ENCODE data around the gene CRABP1. TPM values are rescaled to one million over a fixed set of nuclear protein-coding genes. Genes with fewer than 3 reads are reported as not detected.

CRABP1 gene
- polyA plus RNA-seq, 3 donors, result not detected

- no peaks in the 10 kb centered on the region for H3K79me2 ChIP-seq (ENCODE audit: insufficient read depth, low read length)
- H3K36me3 Mint-ChIP-seq, result no peaks in the 10 kb centered on the region
- intact Hi-C loops (cut with micrococcal nuclease), result no loop called here
Measured at GRCh38 chr15:78368651-78369050, 28.5 kb downstream of the CRABP1 start.

GRCh38 chr15:78369161-78369560 is 29.0 kb downstream of the CRABP1 start:
- DNase-seq, result no peak
- no peaks in the 10 kb centered on the region for H3K9me3 ChIP-seq (replicated peaks in 1 of 2; ENCODE audit: control insufficient read depth in 1 of 2, insufficient read depth in 1 of 2, low read length in 2 of 2)
- H3K27ac Mint-ChIP-seq, result no peak overlapping the region
- no peak overlapping the region for H3K4me3 ChIP-seq (replicated peaks in 1 of 3; ENCODE audit: low read depth in 2 of 3, low read length in 3 of 3)
- H2AFZ ChIP-seq (ENCODE audit: insufficient read depth, low read depth, low read length, poor library complexity, severe bottlenecking), result no peak overlapping the region
- WGBS (ENCODE audit: insufficient coverage), result 100% methylated on average over 1 of the region's 3 CpGs
- no peak overlapping the region for H3K27ac ChIP-seq (ENCODE audit: low read depth in 1 of 2, low read length in 2 of 2)
- no peaks in the 10 kb centered on the region for H3K36me3 Mint-ChIP-seq
- no peaks in the 10 kb centered on the region for H3K79me2 ChIP-seq (ENCODE audit: insufficient read depth, low read length)
- H4K20me1 ChIP-seq (ENCODE audit: insufficient read depth, low read length), result no peaks in the 10 kb centered on the region
- no peak overlapping the region for H3K9ac ChIP-seq (ENCODE audit: insufficient read depth, low read length, poor library complexity, severe bottlenecking)
- H3K9me3 Mint-ChIP-seq, result no peaks in the 10 kb centered on the region
- peaks cover 1 to 7% (median 3%) of the 10 kb centered on the region in 3 donors for H3K27me3 Mint-ChIP-seq (ENCODE audit: low read depth in 3 of 3)
- peaks cover 13% of the 10 kb centered on the region for H3K4me1 Mint-ChIP-seq
- no peak overlapping the region for H3K4me3 Mint-ChIP-seq
- H3K36me3 ChIP-seq (replicated peaks in 1 of 2; ENCODE audit: control insufficient read depth in 1 of 2, insufficient read depth in 2 of 2, low read length in 2 of 2), result no peaks in the 10 kb centered on the region
- H3K27me3 ChIP-seq (ENCODE audit: control insufficient read depth in 2 of 2, insufficient read depth in 2 of 2, low read length in 2 of 2), result no peaks in the 10 kb centered on the region
- peaks cover 6% of the 10 kb centered on the region in 2 donors for H3K4me1 ChIP-seq (ENCODE audit: control insufficient read depth in 1 of 2, insufficient read depth in 2 of 2, low read length in 2 of 2)
- intact Hi-C loops (cut with micrococcal nuclease), result no loop called here
- no peak for TF ChIP-seq CTCF (IDR thresholded peaks at IDR 0.05)
- H3K4me2 ChIP-seq (replicated peaks; ENCODE audit: extremely low read depth, low read length, poor library complexity, severe bottlenecking), result no peak overlapping the region

More at GRCh38 chr15:78368651-78369050, 28.5 kb downstream of the CRABP1 start:
- H3K4me1 ChIP-seq (ENCODE audit: control insufficient read depth in 1 of 2, insufficient read depth in 2 of 2, low read length in 2 of 2), result peaks cover 5 to 6% of the 10 kb centered on the region in 2 donors
- 17% methylated on average over 3 of the region's 5 CpGs for WGBS (ENCODE audit: insufficient coverage)
- Mint-ChIP-seq H3K4me3 (no peak overlapping the region), H3K27ac (peak overlapping the region in 1 of 7 donors; percentile 21), H3K27me3 (ENCODE audit: low read depth in 3 of 3) (peaks cover 1 to 7% (median 3%) of the 10 kb centered on the region in 3 donors), H3K9me3 (no peaks in the 10 kb centered on the region), H3K4me1 (peaks cover 9% of the 10 kb centered on the region)
- no peak overlapping the region for H2AFZ ChIP-seq (ENCODE audit: insufficient read depth, low read depth, low read length, poor library complexity, severe bottlenecking)
- no peaks in the 10 kb centered on the region for H3K9me3 ChIP-seq (replicated peaks in 1 of 2; ENCODE audit: control insufficient read depth in 1 of 2, insufficient read depth in 1 of 2, low read length in 2 of 2)
- H3K9ac ChIP-seq (ENCODE audit: insufficient read depth, low read length, poor library complexity, severe bottlenecking), result no peak overlapping the region
- H3K4me2 ChIP-seq (replicated peaks; ENCODE audit: extremely low read depth, low read length, poor library complexity, severe bottlenecking), result no peak overlapping the region
- H3K27me3 ChIP-seq (ENCODE audit: control insufficient read depth in 2 of 2, insufficient read depth in 2 of 2, low read length in 2 of 2), result no peaks in the 10 kb centered on the region
- H3K4me3 ChIP-seq (replicated peaks in 1 of 3; ENCODE audit: low read depth in 2 of 3, low read length in 3 of 3), result no peak overlapping the region
- DNase-seq, result no peak
- H3K36me3 ChIP-seq (replicated peaks in 1 of 2; ENCODE audit: control insufficient read depth in 1 of 2, insufficient read depth in 2 of 2, low read length in 2 of 2), result no peaks in the 10 kb centered on the region
- H4K20me1 ChIP-seq (ENCODE audit: insufficient read depth, low read length), result no peaks in the 10 kb centered on the region
- no peak overlapping the region for H3K27ac ChIP-seq (ENCODE audit: low read depth in 1 of 2, low read length in 2 of 2)
- TF ChIP-seq CTCF (IDR thresholded peaks at IDR 0.05), result no peak
